Cardiac fibroblast (primary cell): ENCODE results near the gene COG7.

Experiments used
- DNase-seq, 2 donors: peaks; one replicate each; pipeline versions ENCODE4 v3.0.0 to v3.0.0-alpha.2; 2010; ENCODE audit warnings: low read depth in 2 of 2
- H3K4me3 ChIP-seq, 2 donors: replicated peaks in 1 of 2; 1 replicate in 1 of 2; 2 replicates in 1 of 2; pipeline ENCODE4 v1.5.1; 2011; ENCODE audit warnings: low read depth in 2 of 2, low read length in 2 of 2, mild to moderate bottlenecking in 2 of 2, moderate library complexity in 1 of 2
- CTCF ChIP-seq: IDR thresholded peaks from one replicate; pipeline ENCODE4 v1.5.1; 2011; ENCODE audit warnings: low read depth, mild to moderate bottlenecking, low read length, inconsistent platforms

The COG7 gene

GRCh38 chr16:23452572-23453337 lies at the start of gene COG7:
Gene COG7 (minus strand): TSS chr16:23453189. CDS start chr16:23452994, 195 bp downstream.
- TF ChIP-seq CTCF = no peak
- H3K4me3 ChIP-seq = peak within 1 kb of the TSS; percentile 74 to 92
- DNase-seq = peak; percentile 92

GRCh38 chr16:23502466-23502865 lies 49.5 kb upstream of the COG7 start:
- H3K4me3 ChIP-seq = no peak overlapping the region
- DNase-seq = no peak
- no peak for TF ChIP-seq CTCF

- H3K4me3 ChIP-seq = no peak overlapping the region
- TF ChIP-seq CTCF = no peak
- DNase-seq = no peak
Measured at GRCh38 chr16:23501291-23501690, 48.3 kb upstream of the COG7 start.

- H3K4me3 ChIP-seq = no peak overlapping the region
- TF ChIP-seq CTCF = no peak
- no peak for DNase-seq
Measured at GRCh38 chr16:23500862-23501225, 47.9 kb upstream of the COG7 start.

GRCh38 chr16:23500212-23500861 lies 47.3 kb upstream of the COG7 start:
- TF ChIP-seq CTCF = no peak
- no peak for DNase-seq
- H3K4me3 ChIP-seq = no peak overlapping the region

- no peak overlapping the region for H3K4me3 ChIP-seq
- TF ChIP-seq CTCF = no peak
- no peak for DNase-seq
Measured at GRCh38 chr16:23499801-23500200, 46.8 kb upstream of the COG7 start.
